GM10266 (cell line): Measurements from ENCODE around the gene REG1A.

Experiments used
- DNase-seq: peaks from one replicate; pipeline ENCODE4 v3.0.0; 2012; ENCODE audit errors: extremely low spot score
- CTCF ChIP-seq: IDR thresholded peaks from 2 replicates; pipeline ENCODE4 v1.5.1; 2012; ENCODE audit warnings: mild to moderate bottlenecking, low read depth; ENCODE audit not compliant: control insufficient read depth, insufficient read depth; ENCODE audit errors: missing control alignments

Gene REG1A

GRCh38 chr2:79120194-79120713 is at the start of gene REG1A:
Gene REG1A (plus strand): TSS chr2:79120488. CDS start chr2:79120862, 374 bp downstream.
- no peak for TF ChIP-seq CTCF
- DNase-seq = no peak

- no peak for TF ChIP-seq CTCF
- DNase-seq = no peak
Observed at GRCh38 chr2:79071078-79071477, 49.2 kb upstream of the REG1A start.

- DNase-seq = no peak
- TF ChIP-seq CTCF = no peak
Observed at GRCh38 chr2:79082987-79083386, 37.3 kb upstream of the REG1A start.

DNA sequence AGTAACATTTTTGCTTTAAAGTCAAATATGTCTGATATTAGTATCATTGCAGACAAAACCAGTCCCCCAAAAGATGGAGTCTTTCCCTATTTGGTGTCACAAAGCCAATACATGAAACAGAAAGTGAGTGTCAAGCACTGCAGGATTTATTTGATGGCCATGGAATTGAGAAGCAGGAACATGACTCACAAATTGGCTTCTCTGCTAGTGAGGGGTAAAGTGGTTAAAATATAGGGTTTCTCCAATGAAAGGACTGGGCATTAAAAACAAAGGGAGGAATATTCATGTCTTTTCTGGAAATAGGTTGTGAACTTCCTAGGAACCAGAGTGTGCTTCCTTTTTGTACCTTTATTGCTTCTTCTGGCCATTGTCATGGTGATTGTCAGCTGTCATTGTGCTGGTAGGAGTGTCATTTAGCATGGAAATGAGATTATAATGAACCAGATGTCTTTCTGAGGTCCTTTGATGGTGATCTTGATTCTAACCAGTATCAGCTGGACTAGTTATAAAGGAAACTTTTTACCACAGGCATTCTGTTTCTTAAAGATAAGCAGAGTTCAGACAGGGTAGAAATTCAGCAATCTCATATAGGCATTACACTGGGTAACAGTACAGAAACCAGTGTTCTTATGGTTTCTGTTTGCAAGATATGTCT is 36.6 kb upstream of the REG1A start:
- no peak for DNase-seq
- no peak for TF ChIP-seq CTCF

DNA sequence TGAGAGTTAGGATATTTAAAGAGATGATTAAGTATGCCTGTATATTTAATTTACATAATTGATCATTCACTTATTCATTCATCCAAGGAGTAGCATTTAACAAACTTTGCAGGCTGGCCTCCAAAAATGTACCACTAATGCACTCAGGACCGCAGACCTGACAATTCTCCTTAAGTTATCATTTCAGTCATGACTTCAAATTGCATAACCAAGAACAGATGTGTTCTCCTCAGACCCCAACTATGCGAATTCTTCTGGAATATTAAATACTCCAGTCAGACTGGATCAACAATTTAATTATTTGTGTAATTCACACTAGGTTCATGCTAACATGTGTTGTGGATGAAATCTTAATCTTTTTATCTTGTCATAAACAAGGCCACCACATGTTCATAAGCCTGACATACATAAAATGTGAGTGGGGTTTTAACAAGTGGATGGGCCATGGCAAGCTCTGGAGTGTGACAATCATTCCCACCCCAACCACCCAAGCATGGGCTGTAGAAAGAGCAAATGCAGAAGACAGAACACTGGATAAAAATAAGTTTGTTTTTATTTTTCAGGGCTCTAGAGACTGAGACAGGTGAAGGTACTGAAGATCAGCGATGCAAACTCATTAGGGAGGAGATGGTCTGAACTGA is 35.7 kb upstream of the REG1A start:
- TF ChIP-seq CTCF = no peak
- DNase-seq = no peak

DNA sequence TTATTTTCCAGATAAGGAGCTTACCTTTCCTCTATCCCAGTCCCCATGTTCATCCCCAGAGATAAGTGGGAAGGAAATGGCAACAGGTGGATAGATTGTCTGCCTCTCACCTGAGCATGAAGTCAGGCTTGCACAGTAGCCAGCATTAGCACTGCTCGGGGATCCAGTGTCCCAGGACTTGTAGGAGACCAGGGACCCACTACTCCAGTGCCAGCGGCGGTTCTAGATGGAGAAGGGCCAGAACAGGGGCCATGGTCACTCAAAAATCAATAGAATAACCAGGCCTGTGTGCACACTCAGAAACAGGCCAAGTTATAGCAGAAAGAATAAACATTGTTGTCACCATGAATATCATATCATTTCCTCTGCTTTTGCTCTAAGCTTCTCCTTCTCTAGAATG is 34.9 kb upstream of the REG1A start:
- no peak for TF ChIP-seq CTCF
- DNase-seq = no peak

DNA sequence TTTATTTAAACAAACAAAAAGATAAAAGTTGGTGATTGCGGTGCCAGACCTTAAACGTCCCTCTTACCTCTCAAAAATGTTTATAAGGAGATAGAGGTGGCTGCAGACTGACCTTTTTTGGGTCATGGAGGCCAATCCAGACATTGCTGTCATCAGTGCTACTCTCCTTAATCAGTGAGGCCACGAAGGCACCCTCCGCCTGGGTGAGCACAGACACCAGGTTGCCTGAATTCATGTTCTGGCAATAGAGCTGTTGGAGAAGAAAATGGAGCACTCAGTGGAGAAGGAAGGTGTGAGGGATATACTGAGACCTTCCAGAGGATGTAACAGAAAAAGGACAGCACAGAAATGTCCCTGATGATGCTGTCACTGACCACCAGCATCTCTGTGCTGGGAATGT is 34.0 kb upstream of the REG1A start:
- DNase-seq = no peak
- no peak for TF ChIP-seq CTCF
